HG02588 (cell line): Measurements from ENCODE around the gene FAM25G.
"Not testable (repeated sequence)": the region's sequence is repeated elsewhere in the genome, so short reads cannot be mapped to it uniquely, and the experiment has no call there.

Source experiments
- ATAC-seq: cut with Tn5 transposase; IDR thresholded peaks from one replicate; pipeline ENCODE4 v1.9.1; 2021; ENCODE audit warnings: mild to moderate bottlenecking, moderate library complexity; ENCODE audit not compliant: unreplicated experiment

The FAM25G gene

DNA sequence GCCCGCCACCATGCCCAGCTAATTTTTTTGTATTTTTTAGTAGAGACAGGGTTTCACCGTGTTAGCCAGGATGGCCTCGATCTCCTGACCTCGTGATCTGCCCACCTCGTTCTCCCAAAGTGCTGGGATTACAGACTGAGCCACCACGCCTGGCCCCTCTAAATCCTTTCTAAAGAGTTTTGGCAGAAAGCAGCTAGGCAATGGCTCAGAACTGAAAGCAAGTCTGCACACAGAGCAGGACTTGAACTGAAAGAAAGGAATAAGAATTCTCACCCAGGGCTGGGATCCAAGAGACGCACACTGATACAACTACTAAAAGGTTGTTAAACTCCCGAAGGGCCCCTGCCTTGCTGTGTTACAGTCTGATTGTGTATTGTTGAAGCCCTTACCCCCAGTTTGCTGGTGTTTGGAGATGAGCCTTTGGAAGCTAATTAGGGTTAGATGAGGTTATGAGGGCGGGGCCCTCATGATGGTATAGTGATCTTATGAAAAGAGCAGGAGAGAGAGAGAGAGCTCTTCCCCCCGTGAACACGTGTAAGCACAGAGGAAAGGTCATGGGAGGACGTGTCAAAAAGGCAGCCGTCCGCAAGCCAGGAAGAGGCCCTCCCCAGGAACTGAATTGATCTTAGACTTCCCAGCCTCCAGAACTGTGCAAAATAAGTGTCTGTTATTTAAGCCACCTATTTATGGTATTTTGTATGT lies 26.1 kb downstream of the FAM25G start:
- not testable (repeated sequence) for ATAC-seq

DNA sequence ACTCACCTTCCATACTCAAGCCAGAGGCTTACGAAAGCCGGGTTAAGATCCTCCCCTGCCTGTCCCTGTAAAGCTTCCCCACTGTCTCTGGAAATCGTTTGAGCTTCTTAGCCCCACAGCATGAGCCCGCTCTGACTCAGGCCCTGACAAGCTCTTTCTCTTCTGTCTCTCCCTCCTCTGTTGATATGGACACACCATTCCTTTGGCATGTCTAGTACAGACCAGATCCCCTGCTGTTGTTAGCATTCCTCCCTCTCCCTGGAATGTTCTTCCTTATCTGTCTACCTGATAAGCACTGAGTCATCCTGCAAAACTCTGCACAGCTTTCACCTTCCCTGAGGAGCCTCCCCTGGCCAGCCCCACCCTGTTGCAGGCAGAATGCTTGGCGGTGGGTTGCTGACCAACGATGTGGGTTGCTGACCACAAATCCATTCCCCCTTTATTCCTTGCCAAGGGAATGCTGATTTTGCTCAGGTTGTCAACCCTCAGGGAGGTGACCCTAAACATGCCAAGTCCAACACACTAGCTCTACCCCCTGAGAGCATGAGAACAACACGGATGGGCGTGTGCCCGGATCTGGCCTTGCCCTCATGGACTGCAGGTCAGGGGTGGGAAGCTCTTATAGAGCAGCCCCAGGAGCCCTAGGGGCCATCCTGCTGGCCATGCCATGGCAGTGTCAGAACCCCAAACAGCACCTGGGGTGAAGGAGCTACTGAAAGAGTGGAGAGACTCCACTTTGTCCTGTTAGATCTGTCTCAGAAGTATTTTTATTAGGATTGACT lies 28.7 kb downstream of the FAM25G start:
- not testable (repeated sequence) for ATAC-seq

DNA sequence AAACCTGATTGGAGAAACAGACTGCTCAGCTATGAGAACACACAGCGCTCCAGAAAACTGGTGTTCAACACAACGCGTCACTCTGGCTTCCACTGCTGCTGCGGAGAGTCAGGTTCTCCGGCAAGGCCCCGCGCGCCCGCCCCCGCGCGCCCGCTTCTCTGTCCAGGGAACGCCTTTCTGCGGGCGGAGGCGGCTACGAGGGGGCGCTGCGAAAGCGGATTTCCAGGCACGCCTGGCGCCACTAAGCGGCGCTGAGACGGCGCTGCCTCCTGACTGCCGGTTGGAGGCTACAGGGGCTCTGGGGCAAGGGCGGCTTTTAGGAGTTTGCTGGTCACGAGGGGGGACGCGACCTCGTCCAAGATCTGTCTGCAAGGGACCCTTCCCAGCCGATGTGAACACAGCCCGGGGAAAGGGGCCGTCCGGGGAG lies 30.2 kb downstream of the FAM25G start:
- ATAC-seq: not testable (repeated sequence)

DNA sequence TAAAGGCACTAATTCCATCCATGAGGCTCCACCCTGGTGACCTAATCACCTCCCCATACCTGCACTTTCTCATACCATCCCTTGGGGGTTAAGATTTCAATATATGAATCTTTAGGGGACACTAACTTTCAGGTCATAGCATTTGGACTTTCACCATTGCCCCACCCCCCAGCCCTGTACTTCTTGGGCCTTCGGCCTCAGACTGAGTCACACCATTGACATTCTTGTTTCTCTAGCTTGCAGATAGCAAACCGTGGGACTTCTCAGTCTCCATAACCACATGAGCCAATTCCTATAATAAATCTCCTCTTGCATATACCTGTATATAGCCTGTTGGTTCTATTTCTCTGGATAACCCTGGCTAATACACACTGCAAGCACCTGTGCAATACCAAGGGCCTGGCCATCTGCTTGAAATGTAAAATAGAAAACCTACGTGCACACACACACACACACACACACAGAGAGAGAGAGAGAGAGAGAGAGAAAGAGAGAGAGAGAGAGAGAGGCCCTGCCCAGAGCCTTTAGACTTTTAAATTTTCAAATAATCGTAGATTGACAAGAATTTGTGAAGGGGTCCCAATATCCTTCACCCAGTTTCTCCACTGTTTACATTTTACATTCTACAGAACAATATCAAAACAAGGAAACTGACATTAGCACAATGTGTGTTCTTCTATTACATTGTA lies 32.9 kb downstream of the FAM25G start:
- ATAC-seq: no peak

DNA sequence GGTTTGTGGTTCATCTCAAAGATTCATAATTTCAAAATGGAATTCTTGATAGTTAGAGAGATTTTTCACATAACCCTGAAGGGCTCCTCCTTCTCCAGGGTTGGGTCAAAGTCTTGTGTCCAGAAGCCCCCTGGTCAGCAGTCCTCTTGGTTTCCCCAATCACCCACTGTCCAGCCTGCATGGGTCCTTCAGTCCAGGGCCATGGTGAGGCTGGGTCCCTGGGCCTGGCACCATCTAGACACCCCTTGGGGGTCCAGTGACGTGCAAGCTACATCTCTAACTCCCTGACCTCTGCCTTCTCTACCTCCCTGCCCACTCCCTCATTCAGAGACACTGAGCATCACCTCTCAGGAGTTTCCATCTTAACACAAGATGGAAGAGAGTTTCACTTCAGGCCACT lies 33.7 kb downstream of the FAM25G start:
- ATAC-seq: no peak

DNA sequence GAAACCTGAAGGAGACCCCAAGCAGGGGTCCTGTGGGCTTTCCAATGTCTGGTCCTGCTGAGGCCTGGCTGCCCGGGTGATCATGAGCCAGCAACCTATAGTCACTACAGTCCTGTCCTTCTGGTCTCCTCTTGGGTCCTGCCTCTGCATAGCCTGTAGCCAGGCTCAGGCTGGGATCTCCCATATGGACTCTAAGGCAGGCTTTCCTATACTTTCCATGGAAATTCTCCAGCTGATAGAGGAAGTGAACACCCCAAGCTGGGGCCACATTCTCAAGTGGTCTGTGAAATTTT lies 34.0 kb downstream of the FAM25G start:
- no peak for ATAC-seq

DNA sequence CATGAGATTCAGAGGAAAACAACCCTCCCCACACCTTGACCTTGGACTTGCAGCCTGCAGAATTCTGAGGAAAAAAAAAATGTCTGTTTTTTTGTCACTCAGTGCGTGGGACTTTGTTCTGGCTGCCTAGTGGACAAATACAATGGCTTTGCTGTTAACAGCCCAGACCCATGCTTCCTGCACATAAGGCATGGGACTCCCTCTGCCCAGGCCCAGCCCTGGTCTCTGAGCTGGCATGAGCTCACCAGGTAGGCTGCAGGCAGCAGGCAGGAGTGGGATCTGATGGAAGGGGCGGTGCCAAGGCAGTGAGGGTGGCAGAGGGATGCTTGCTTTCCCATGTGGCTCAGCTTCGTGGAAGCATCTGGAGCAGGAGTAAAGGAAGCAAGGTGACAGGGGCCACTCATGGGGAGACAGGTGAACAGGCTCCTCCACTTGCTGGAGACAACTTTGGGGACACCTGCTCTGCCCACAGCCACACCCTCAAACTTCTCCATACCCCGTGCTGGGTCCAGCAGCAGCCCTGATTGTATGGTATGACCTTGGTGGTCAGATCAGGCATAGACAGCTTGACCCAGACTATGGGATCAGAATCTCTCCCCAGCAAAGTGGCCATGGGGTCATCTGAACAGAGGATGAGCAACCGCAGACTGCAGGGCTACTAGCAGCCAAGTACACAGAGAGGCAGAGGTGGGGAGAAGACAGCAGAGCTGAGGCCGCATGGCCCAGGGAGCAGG lies 34.5 kb downstream of the FAM25G start:
- no peak for ATAC-seq

DNA sequence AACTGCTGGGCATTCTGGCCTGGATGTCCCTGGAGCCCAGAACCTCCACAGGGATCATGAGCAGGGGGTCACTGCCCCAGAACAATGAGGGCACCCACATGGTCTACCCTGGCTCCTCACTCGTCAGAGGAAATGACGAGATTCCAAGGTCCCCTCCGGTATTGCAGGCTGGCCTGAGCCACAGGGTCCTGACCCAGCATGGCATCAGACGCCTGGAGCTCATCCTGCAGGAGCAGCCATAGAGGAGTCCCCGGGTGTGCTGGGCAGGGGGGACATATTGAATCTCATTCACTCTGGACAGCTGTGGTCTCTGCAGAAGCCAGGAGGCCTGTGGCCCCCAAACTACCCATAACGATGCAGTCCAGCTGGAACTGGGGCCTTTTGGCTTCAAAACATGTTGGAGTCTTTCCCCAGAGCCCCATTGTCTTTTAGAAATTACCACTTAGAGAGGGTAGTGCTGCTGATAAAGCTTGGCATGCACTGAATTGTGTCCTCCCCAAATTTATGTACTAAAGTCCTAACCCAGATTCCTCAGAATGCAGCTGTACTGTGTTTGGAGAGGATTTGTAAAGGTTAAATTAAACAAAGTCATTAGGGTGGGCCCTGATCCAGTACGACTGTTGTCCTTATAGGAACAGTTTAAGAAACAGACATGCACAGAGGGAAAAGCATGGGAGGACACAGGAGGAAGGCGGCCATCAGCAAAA lies 35.3 kb downstream of the FAM25G start:
- no peak for ATAC-seq

DNA sequence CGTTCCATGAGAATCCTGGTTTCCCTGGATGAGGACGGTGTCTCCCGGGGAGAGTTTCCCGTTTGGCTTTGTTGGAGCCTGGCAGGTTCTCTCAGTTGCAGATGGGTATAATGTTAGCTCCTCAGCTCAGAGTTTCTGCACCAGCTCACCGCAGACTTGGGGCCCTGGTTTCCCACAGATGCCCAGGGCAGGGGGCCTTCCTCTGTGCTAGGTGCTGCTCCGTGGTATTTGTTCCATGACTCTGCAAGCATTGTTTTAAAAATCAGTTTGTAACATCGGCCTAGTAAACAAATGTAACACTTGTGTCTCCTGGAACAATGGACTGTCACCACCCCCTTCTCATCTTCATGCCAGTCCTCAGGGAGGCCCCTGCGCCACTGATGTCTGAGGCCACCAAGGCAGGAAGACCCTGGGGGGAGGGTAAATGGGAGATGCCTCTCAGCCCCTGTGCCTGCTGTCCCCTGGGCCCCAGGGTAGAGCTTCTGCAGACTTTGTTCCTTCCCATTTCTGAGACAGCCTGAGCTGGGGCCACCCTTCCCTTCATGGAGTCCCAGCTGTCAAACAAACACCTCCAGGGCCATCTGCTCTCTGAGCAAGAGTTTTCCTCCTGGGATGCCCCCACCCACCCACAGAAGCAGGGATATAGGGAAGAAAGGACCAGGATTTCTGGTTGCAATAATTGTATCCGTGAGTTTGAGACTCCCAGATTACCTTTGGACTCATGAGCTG lies 36.0 kb downstream of the FAM25G start:
- not testable (repeated sequence) for ATAC-seq

DNA sequence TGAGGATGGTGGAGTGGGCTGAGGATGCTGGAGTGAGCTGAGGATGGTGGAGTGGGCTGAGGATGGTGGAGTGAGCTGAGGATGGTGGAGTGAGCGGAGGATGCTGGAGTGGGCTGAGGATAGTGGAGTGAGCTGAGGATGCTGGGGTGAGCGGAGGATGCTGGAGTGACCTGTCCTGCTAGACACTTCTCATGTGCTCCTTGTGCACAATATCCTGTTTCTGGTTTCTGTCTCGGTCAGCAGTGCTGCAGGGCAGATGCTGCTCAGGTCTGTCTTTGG lies 36.8 kb downstream of the FAM25G start:
- no peak for ATAC-seq

DNA sequence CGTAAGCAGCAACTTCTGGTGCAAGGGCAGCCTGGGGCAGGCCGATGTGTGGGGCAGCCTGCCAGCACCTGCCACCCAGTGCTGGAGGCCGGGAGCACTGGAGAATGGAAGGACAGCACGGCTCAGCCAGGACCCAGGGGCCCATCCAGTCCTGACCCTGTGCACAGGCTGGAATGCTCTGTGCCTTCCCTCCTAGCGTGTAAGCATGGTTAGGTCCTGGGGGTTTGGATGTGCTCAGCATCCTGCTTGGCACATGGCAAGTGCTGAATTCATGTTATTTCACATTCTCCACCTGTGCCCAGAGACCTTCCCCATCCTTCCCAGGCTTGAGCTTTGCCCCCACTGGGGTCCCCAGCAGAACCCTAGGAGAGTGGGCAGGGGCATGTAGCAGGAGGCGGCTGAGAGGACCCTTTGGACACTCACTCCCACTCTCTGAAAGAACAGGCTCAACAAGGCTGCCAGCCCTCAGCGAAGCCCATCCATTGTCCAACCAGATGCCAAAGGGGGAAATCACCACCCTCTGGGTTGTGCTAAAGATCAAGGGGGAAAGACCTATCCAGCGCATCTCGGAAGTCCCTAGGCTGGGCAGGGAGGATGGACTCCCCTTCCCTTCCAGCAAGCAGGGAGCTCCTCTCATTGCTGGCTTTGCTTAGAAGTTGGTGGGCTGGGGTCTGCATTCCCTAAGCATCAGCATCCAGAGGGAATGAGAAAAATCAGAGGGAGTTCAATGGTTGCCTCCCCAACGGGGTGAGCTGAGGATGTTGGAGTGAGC lies 37.3 kb downstream of the FAM25G start:
- no peak for ATAC-seq

DNA sequence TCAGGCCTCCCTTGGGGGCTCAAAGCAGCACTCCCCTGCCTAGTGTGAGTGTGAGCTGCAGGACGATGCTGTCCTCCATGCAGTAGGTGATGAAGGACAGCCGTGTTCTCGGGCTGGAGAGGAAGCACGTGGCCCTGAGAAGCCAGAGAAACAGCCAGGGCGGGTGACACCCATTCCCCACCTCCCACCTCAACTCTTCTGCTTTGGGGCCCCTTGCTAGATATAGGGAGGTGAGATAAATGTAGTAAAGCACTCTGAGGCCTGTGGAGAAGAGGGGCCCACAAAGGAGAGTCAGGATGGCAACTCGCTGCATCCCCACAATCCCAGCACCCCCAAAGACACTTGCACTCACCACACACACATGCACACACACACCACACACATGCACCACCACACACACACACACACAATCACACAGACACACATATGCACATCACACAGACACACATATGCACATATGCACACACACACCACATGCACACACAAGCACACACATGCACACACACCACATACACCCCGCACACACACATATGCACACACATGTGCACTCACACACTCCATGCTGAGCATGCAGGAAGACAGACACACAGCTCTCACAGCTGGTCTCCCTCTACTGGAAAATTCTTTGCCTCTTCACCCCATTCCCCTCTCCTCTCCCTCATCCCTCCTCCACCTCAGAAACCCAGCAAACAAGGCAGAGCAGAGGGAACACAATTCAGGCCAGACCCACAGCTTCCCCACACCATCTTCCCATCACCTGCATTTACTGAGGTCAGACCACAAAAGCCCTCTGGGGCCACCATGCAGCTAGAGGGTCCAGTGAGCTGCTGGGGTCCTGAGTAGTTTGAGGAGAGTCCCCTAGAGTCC lies 38.1 kb downstream of the FAM25G start:
- ATAC-seq: no peak

DNA sequence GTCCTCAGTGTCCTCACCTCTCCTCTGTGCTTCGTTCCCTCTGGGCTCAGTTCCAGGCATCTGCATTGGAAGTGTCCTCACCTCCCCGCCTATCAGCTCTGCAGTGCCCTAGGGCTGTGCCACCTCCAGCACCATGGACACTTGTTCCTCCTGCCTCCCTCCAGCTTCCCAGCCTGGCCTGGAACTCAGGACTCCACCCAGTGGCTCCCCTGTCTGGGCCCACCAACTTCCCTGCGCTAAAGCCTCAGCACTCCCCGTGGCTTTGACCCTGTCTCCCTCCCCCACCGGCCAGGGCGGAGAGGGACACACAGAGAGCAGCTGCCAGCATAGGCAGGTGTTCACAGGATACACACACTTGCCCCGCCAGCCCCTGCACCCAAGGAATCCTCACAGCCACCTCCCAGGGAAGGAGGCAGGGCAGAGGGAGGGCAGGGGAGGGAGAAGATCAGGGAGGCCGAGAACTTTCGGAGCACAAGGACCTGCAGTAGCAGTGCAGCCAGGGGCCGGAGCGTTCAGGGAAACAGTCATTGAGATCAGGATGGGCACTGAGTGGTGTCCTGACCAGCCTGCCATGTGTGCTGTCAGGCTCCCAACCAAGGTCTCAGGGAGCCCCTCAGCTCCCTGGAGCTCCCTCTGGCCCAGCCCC lies 38.9 kb downstream of the FAM25G start:
- no peak for ATAC-seq

DNA sequence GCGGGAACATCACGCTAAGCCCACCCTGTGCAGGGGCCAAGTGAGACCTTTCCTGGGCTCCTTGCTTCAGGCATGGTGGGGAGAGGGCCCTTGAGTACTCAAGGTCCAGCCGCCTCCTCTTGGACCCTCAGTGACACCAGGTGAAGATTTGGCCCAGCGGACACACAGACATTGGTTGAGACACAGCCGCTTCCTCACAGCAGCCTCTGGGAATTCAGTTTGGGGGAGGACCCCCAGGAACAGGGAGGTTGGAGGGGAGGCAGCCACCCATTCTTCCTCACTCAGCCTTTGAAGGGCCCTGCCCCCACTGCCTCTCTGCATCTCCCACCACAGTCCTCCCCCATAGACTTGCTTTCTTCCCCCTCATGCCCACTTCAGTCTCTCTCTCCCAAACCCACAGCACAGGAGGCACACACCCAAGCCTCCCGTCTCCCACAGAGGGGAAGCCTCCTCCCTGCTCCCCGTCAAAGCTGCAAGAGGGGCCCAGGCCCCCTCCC lies 39.5 kb downstream of the FAM25G start:
- ATAC-seq: no peak

DNA sequence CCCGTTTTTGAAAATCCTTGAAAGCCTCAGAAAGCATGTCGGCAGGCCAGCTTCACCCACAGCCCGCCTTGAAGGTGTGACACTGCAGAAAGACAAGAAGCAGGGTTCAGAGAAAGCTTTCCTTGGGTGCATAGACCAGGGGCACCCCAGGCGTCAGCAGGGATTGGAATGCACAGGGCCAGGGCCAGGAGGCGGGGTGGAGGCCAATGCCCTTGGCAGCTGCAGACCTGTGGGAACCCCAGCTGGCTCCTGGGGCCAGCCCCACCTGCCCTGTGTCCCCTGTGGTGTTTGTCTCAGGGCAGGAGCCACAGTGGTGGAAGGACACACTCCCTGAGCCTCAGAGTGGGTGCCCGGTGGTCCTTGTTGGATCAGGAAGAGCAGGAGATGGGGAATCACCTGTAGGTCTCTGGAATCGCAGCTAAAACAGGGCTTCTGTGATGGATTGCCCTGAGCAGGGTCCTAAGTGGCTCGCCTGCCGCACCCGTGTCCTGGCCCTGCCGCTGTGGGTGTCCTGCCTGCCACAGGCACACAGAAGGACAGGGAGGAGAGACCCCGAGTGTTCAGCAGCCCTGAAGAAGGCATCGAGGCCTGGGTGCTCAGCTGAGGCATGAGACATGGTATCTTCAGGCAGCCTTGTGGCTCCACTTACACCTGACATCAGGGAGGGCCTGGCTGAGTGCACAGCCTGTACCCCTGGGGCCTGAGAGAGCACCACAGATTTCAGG lies 40.1 kb downstream of the FAM25G start:
- ATAC-seq: no peak

DNA sequence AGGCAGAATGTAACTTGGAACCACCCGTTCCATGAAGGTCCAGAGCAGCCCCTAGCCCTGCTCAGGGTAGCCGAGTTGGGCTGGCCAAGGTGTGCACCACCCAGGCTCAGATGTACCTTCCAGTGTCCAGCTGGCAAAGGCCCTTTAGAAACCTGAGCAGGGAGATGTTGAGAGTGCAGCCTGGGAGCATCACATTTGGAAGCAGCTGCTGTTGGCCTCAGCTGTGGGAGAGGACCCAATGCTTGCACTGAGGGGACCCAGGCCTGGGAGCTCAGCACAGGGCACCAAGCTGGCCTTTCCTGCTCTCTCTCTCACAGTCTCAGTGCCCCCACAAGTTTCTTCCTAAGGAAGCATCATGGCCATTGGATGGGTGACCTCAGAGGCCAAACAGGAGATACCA lies 41.1 kb downstream of the FAM25G start:
- no peak for ATAC-seq

DNA sequence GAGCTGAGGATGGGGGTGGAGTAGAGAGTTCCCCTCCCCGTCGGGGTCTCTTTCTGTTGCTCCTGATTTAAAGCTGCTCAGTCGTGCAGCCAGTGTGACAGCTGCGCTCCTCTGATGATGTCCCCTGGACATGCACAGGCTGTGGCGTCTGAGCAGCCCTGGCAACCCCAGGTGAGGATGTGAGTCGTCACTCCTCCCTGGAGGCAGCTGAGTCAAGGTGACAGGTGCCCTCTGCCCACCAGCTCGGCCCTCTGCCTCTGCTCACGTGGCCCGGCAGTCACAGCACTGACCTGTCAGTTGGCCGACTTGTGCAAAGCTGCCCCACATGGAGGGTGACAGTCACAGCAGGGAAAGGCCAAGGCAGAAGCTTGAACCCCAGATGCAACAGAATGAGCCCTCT lies 41.5 kb downstream of the FAM25G start:
- ATAC-seq: no peak
